Fibroblast of pulmonary artery (primary cell): ENCODE data around the gene PRPF8.

Experiments used
- DNase-seq: peaks from one replicate; pipeline ENCODE4 v3.0.0-alpha.2; 2010; ENCODE audit warnings: low read depth
- H3K4me3 ChIP-seq: replicated peaks from 2 replicates; pipeline ENCODE4 v1.5.1; 2011; ENCODE audit warnings: low read depth, mild to moderate bottlenecking, control low read depth, low read length, moderate library complexity
- CTCF ChIP-seq: IDR thresholded peaks from 2 replicates; pipeline ENCODE4 v1.5.1; 2011; ENCODE audit warnings: mild to moderate bottlenecking, control low read depth, low read length, inconsistent platforms; ENCODE audit errors: missing control alignments

Gene PRPF8

DNA sequence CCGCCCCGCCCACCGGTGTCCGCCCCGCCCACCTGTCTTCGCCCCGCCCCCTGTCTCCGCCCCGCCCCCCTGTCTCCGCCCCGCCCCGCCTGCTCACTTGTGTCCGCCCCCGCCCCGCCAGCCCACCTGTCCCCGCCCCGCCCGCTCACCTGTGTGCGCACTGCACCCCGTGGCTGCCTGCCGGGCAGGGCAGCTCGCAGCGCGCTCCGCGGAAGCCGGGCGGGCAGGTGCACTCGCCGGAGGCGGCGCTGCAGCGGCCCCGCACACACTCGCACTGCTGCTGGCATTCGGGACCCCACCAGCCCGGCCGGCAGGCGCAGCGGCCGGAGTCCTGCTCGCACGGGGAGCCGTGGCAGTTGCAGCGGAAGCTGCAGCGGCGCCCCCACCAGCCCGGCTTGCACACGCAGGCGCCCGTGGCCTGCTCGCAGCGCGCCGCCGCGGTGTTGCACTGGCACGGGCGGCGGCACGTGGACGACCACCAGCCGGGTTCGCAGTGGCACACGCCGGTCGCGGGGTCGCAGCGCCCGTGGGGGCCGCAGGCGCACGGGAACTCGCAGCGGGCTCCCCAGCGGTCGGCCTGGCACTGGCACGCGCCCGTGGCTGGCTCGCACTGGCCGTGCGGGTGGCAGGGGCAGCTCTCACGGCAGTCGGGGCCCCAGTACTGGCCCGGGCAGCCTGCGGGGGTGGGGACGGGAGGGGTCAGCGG lies 41.2 kb downstream of the PRPF8 start:
- H3K4me3 ChIP-seq: no peak overlapping the region
- no peak for DNase-seq
- TF ChIP-seq CTCF: no peak

DNA sequence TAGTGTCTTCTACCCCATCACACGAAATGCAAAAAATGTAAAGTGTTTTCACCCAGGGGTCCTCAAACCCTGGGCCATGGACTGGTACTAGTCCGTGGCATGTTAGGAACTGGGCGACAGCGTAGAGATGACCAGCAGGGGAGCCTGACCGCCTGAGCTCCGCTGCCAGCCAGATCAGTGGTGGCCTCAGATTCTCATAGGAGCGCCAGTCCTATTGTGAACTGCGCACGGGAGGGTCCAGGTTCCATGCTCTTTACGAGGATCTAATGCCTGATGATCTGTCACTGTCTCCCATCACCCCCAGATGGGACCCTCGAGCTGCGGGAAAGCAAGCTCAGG lies 43.6 kb downstream of the PRPF8 start:
- no peak for TF ChIP-seq CTCF
- no peak overlapping the region for H3K4me3 ChIP-seq
- no peak for DNase-seq

DNA sequence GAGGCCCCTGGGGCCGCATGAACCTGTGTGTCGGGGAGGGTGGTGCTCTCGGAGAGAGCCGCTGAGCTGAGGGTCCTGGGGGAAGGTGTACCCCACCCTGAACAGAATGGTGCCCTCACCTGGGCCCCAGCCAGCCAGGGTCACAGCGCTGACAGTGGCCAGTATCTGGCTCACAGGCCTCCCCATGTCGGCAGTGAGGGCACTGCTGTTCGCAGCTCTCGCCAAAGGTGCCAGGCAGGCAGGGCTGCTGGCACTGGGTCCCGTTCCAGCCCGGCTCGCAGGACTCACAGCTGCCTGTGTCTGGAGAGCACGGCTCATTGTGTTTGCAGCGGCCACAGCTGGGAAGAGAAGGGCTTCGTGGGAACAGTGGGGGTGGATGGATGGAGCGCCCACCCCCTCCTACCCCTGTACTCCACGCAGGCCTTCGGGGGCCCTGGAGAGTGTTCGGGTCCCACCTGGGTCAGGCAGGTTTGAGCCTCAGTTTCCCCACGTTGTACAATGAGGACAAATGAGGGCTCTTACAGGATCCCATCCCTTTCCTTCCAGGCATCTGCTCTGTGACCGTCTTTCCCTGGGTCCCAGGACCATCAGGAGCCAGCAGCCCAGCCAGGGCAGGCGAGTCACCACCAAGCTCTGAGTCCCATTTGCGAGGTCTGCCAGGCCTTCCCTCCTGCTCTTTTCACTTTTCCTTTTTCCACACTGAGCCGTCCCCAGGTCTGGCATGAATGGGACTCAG lies 44.2 kb downstream of the PRPF8 start:
- H3K4me3 ChIP-seq: no peak overlapping the region
- TF ChIP-seq CTCF: no peak

GRCh38 chr17:1639549-1640180 lies 45.0 kb downstream of the PRPF8 start:
- DNase-seq: no peak
- no peak for TF ChIP-seq CTCF
- H3K4me3 ChIP-seq: no peak overlapping the region

More for the DNA sequence above, 44.2 kb downstream of the PRPF8 start:
- no peak for DNase-seq

DNA sequence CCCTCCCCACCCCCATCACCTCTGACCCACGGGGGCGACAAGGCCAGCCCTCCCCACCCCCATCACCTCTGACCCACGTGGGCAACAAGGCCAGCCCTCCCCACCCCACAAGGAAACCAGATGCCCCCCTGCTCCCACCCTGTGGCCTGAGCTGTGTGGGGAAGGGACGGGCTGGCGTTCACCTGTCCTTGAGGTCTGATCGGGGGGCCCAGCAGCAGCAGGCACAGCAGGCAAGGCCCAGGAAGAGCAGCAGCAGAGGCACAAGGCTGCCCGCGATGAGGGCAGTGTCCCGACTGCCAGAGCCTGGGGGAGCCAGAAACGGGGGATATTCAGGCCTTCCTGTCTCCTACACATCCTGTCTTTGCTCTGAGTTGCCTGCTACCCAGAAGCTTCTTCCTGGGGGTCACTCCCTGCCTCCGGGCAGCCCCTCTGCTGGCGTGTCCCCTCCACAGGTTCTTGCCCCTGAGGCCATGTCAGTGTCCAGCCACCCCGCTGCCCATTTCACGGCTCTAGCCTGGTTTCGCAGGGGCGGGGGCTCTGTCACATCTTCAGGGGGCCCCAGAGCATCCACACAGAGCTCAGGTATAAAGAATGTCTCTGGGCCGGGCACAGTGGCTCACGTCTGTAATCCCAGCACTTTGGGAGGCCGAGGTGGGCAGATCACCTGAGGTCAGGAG lies 45.9 kb downstream of the PRPF8 start:
- no peak overlapping the region for H3K4me3 ChIP-seq
- DNase-seq: no peak
- no peak for TF ChIP-seq CTCF

GRCh38 chr17:1638171-1638590 lies 46.5 kb downstream of the PRPF8 start:
- DNase-seq: no peak
- H3K4me3 ChIP-seq: no peak overlapping the region
- TF ChIP-seq CTCF: no peak
